Astrocyte of the cerebellum (primary cell): ENCODE data around the gene NDST1.
A peak's percentile ranks its signal among the peaks of the same experiment; 100 is the strongest.
"Not testable (repeated sequence)": the region's sequence is repeated elsewhere in the genome, so short reads cannot be mapped to it uniquely, and the experiment has no call there.

Experiments
- DNase-seq: peaks from one replicate; pipeline ENCODE4 v3.0.0-alpha.2; 2011; ENCODE audit warnings: low read depth
- H3K4me3 ChIP-seq: 2 replicates; pipeline ENCODE4 v1.5.1; 2011; ENCODE audit warnings: mild to moderate bottlenecking, low read depth, low read length, moderate library complexity
- CTCF ChIP-seq: IDR thresholded peaks from 2 replicates; pipeline ENCODE4 v1.5.1; 2012; ENCODE audit warnings: low read length, low read depth, moderate library complexity, mild to moderate bottlenecking; ENCODE audit errors: missing control alignments
- in situ Hi-C: cut with HindIII; loops from 2 replicates; pipeline ENCODE4 v1.10.0; 2017; ENCODE audit warnings: low sequenced_read_pairs

Gene NDST1

GRCh38 chr5:150516011-150516410 lies 8.1 kb downstream of the NDST1 start:
- no peak overlapping the region for H3K4me3 ChIP-seq
- TF ChIP-seq CTCF = no peak
- in situ Hi-C loops = no loop called here
- no peak for DNase-seq

- no peak overlapping the region for H3K4me3 ChIP-seq
- peak; percentile 91 for DNase-seq
- in situ Hi-C loops = no loop called here
- TF ChIP-seq CTCF = no peak
These were observed 9.6 kb downstream of the NDST1 start for GRCh38 chr5:150517272-150518152.

GRCh38 chr5:150518712-150519559 lies 11.0 kb downstream of the NDST1 start:
- DNase-seq, in situ Hi-C loops: not testable (repeated sequence)

GRCh38 chr5:150519560-150519945 lies 11.6 kb downstream of the NDST1 start:
- TF ChIP-seq CTCF = no peak
- no peak overlapping the region for H3K4me3 ChIP-seq
- DNase-seq = no peak
- in situ Hi-C loops = no loop called here

More at GRCh38 chr5:150518712-150519559, 11.0 kb downstream of the NDST1 start:
- H3K4me3 ChIP-seq = not testable (repeated sequence)

GRCh38 chr5:150519978-150520377 lies 12.0 kb downstream of the NDST1 start:
- no peak for DNase-seq
- TF ChIP-seq CTCF = no peak
- in situ Hi-C loops = no loop called here
- no peak overlapping the region for H3K4me3 ChIP-seq

- no peak for DNase-seq
- TF ChIP-seq CTCF = no peak
- in situ Hi-C loops = no loop called here
- H3K4me3 ChIP-seq = no peak overlapping the region
These were observed 13.0 kb downstream of the NDST1 start for GRCh38 chr5:150520747-150521521.
